ENCODE data around the gene UBE2Q1.
"Not testable (repeated sequence)": the region's sequence is repeated elsewhere in the genome, so short reads cannot be mapped to it uniquely, and the experiment has no call there.

UBE2Q1 gene

GRCh38 chr1:154551474-154551873 is 7.0 kb downstream of the UBE2Q1 start:
- no peak for DNase-seq (ENCODE audit: low read depth in 1 of 2, low spot score in 1 of 2)

DNA sequence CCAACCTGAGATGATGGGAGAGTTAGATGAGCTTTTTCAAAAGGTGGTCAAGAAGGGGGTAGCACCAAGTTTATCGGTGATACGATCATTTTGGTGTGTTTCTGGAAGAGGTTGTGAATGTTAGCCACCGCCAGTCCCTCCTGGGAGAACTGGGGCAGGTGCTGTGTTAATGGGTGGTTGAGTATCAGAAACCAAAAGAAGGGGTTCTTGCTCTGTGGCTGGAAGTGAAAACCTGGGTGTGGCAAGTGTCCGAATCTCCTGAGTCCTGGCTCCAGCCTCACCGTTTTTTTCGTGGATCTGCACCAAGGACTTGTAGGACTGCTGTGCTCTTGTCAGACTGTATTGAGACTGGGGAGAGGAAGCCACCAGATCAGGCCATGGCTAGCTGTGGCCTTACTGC is 7.8 kb downstream of the UBE2Q1 start:
- no peak for DNase-seq (ENCODE audit: low read depth in 1 of 2, low spot score in 1 of 2)

DNA sequence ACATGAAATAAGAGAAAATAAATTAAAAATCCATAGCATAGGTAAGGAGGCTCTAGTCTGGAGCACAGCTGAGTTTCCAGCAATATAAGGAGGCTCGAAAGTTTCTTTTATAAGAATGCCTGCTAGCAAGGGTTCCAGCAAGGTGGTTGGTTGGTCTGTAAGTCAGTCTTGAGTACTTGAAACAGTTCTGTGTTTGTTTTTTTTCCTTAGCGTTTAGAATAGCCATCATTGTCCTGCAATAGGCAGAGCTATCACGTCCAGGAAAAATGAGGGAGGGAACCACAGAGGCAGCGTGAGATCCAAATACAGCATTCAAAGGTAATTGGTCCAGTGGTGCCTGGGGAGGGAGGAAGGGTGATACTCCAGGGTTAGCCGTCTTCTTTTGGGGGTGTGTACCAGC is 8.4 kb downstream of the UBE2Q1 start:
- no peak for DNase-seq (ENCODE audit: low read depth in 1 of 2, low spot score in 1 of 2)

GRCh38 chr1:154549202-154549770 is 9.2 kb downstream of the UBE2Q1 start:
- no peak for DNase-seq (ENCODE audit: low read depth in 1 of 2, low spot score in 1 of 2)

- no peak for DNase-seq (ENCODE audit: low read depth in 1 of 2, low spot score in 1 of 2)
These were observed 10.4 kb downstream of the UBE2Q1 start for GRCh38 chr1:154548028-154548427.

DNA sequence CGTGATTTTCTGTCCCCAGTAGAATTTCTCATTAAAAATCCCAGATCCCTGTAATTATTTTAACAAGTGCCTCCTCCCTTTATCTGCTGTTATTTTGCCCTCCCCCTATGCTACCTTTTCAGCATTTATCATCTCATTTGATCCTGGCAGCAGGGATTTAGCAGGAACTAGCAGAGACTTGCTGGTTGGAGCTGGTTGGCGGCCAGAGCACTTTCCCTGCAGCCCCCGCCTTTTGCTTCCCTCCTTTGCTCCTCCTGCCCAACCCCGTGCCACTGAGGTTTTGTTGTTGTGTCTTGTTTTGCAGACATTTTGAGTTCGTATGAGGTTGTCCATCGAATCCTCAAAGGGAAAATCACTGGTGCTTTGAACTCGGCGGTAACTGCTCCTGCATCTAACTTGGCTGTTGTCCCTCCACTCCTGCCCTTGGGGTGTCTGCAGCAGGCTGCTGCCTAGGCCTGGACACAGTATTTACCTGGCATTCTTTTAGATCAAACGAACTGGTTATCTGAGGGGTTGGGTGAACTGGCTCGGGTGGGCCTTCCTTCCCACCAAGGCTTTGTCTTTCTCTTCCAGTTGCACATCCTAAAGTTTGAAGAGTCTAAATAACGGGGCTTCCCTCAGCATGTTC is 11.2 kb downstream of the UBE2Q1 start:
- DNase-seq (ENCODE audit: low read depth in 1 of 2, low spot score in 1 of 2): no peak

DNA sequence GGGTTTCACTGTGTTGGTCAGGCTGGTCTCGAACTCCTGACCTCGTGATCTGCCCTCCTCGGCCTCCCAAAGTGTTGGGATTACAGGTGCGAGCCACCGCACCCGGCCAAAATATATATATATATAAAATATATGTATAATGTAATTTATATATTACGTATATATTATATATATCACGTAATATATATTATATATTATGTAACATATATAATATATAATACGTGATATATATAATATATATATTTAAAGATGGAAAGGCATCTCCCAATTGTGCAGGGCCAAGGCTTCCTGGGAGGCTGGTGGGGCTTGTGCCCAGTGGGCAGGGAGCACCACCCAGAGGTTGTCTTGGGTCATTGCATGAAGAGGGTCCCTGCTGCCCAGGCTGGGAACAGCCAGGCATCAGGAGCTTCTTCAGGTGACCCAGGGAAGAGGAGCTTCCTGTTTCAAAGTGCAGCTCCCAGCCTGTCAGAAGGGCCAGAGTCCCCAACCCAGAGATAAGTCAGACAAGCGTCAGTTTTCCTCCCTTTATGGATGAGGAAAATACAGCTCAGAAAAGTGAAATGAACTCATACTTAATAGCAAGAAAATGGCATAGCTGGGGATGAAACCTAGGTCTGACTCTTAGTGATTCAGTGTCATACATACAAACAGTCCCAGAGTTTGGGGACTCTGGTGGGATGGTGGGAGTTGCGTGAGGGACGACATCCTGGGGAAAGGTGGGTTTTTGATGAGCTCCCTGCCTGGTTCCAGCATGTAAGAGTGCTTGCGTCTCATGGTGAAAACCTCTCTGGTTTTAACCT is 12.0 kb downstream of the UBE2Q1 start:
- DNase-seq (ENCODE audit: low read depth in 1 of 2, low spot score in 1 of 2): no peak

GRCh38 chr1:154541231-154541630 is 17.2 kb downstream of the UBE2Q1 start:
- DNase-seq (ENCODE audit: low read depth in 1 of 2, low spot score in 1 of 2): no peak

GRCh38 chr1:154539486-154540483 is 18.7 kb downstream of the UBE2Q1 start:
- no peak for DNase-seq (ENCODE audit: low read depth in 1 of 2, low spot score in 1 of 2)

DNA sequence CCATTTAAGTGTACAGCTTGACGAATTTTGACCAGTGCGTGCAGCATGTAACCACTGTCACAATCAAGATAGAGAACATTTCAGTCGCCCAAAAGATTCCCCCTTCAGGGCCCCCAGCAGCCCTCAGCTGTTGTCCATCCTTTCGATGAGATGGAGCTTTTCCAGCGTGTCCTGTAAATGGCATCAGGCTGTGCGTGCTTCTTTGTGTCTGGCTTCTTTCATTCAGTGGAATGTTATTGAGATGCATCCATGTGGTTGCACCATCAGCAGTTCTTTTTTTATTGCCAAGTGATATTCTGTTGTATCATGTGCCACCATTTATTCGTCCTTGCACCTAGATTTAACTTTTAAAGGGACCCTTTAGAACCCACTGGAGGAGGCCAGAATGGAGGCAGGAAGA is 21.9 kb downstream of the UBE2Q1 start:
- DNase-seq (ENCODE audit: low read depth in 1 of 2, low spot score in 1 of 2): no peak

DNA sequence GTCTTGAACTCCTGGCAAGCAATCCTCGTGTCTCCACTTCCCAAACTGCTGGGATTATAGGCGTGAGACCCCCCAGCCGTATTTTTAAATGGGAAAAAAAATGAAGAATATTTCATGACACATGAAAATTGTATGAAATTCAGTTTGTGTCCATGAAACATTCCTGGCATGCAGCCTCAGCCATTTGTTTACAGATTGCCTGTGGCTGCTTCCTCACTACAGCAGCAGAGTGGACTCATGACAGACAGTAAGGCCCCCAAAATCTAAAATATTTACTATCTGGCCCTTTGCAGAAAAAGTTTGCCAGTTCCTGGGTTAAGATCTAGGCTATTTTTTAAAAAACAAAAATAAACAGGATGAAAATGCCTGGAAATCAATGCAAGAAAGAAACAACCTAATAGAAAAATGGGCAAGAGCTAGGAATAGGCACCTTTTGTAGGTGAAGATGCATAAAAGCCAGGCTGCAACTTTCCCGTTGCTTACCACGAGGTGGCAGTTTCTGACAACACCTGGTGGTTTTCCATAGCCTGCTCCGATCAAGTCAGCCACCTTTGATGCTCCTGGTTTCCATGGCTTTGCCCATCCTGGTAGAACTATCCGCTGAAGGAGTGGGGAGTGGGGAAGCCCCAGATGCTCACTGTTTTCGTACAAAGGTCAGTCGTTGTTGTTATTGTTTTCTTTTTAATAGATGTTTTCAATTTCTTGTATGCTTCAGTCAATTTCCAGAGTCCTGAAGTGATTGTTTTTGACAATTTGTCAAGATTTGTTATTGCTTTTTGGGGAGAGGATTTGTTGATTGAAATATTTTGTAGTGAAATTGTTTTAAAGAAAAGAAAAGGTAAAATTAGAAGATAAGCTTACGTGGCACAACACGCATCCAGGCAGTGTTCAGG is 24.3 kb downstream of the UBE2Q1 start:
- no peak for DNase-seq (ENCODE audit: low read depth in 1 of 2, low spot score in 1 of 2)

GRCh38 chr1:154531950-154532349 is 26.5 kb downstream of the UBE2Q1 start:
- DNase-seq (ENCODE audit: low read depth in 1 of 2, low spot score in 1 of 2): not testable (repeated sequence)

DNA sequence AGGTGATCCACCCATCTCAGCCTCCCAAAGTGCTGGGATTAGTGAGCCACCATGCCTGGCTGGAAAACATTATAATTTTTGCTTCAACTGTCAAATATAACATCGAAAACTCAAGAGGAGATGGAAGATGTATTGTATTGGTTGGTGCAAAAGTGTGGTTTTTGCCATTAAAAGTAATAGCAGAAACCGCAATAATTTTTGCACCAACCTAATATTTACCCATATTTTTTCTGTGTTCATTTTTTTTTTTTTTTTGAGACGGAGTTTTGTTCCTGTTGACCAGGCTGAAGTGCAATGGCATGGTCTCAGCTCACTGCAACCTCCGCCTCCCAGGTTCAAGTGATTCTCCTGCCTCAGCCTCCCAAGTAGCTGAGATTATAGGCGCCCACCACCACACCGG is 29.2 kb downstream of the UBE2Q1 start:
- no peak for DNase-seq (ENCODE audit: low read depth in 1 of 2, low spot score in 1 of 2)

GRCh38 chr1:154527192-154527591 is 31.3 kb downstream of the UBE2Q1 start:
- DNase-seq (ENCODE audit: low read depth in 1 of 2, low spot score in 1 of 2): no peak

GRCh38 chr1:154524881-154525280 is 33.6 kb downstream of the UBE2Q1 start:
- no peak for DNase-seq (ENCODE audit: low read depth in 1 of 2, low spot score in 1 of 2)

DNA sequence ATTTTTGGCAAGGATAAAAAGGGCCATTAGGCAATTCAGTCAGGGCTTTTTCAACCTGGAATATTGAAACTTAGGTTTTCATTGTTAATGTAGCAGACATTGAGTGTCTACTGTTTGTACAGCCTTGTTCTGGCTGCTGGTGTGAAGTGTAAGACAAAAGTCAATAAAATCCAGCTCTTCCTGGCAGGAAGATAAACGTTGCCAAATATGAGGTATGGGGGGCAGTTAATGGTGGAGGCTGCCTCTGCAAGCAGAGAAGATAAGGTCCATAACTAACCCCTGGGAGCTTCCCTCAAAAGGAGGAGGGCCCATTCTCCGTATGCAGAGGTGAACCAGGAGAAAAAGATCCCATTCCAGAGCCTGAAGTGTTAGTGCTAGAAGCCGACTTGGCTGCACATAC is 36.8 kb downstream of the UBE2Q1 start:
- no peak for DNase-seq (ENCODE audit: low read depth in 1 of 2, low spot score in 1 of 2)

- DNase-seq (ENCODE audit: low read depth in 1 of 2, low spot score in 1 of 2): no peak
These were observed 38.1 kb downstream of the UBE2Q1 start for GRCh38 chr1:154520333-154520732.

DNA sequence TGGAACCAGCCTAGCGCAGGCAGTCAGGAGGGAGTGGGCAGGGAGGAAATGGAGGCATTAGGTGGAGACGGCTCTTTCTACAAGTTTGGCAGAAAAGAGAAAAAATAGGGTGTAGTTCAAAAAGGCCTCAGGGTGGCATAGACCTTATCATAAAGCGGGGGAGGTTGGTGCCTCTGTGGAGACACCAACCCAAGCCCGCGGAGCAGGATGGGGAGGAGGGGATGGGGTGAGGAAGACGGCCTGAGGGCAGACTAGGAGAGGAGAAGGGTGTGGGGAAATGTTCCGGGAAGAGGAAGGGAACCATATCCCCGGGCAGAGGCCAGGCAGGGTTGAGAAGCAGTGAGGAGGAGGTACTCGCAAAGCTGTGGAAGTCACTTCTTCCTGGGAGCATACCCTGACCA is 38.9 kb downstream of the UBE2Q1 start:
- no peak for DNase-seq (ENCODE audit: low read depth in 1 of 2, low spot score in 1 of 2)

DNA sequence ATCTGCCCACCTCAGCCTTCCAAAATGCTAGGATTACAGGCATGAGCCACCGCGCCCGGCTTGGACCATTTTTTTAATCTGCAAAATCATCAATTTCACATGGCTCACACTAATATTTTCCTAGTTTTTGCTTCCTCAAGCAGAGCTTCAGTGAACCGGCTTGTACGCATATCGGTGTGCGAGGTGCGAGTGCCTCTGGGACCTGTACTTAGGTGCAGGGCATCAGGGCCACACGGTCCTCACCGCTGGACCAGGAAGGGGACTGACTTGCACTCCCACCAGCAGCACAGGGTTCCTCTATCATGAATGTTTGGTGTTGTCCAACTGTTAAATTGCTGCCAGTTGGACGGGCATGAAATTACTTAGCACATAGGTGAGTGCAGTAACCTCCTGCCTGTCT is 40.8 kb downstream of the UBE2Q1 start:
- no peak for DNase-seq (ENCODE audit: low read depth in 1 of 2, low spot score in 1 of 2)

DNA sequence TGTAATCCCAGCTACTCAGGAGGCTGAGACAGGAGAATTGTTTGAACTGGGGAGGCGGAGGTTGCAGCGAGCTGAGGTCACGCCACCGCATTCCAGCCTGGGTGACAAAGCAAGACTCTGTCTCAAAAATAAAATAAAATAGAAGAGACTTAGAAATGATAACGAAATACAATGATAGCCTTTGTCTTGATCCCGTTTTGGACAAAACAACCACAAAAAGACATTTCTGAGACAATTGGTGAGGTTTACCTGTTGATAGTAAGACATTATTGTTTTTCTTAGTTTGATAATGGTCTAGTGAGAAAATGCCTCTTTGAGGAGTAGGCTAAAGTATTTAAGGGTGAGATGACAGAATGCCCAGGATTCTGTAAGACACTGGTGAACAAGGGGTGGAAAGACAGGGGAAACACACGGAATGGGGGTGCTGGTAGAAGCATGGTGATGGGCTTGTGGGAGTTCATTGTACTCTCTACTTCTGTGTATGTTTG is 44.4 kb downstream of the UBE2Q1 start:
- no peak for DNase-seq (ENCODE audit: low read depth in 1 of 2, low spot score in 1 of 2)
